Ovary (tissue), 3 donors: ENCODE data around the gene MYO5B.

Source experiments
- CTCF ChIP-seq, 3 donors: fragments of 450-650 bp in 2 of 3; fragments of 200-600 bp in 1 of 3; IDR thresholded peaks; one replicate each; pipeline versions ENCODE4 v1.5.1 to v1.8.0; 2016 to 2022; ENCODE audit warnings: antibody characterized with exemption in 3 of 3, mild to moderate bottlenecking in 1 of 3
- EP300 ChIP-seq: sonication (generic); formaldehyde crosslinking; IDR thresholded peaks from one replicate; pipeline ENCODE4 v1.6.1; 2017; ENCODE audit warnings: antibody characterized with exemption
- POLR2A ChIP-seq: fragments of 450-650 bp; IDR thresholded peaks from one replicate; pipeline ENCODE4 v1.6.1; 2017; ENCODE audit warnings: antibody characterized with exemption, mild to moderate bottlenecking, moderate library complexity
- donor health status: DM: no; HTN: no; CAD: no.

- no peak for TF ChIP-seq POLR2A
- TF ChIP-seq CTCF (IDR thresholded peaks at IDR 0.05), result no peak
- TF ChIP-seq EP300, result no peak
Measured at GRCh38 chr18:50004013-50004412, 190.9 kb downstream of the MYO5B start.
